OCI-M2 (cell line): Measurements from ENCODE around the gene VGLL2.

Source experiments
- DNase-seq: peaks from one replicate; lab custom pipeline; 2025; ENCODE audit not compliant: unreplicated experiment; lab: John Stamatoyannopoulos, UW

VGLL2 gene

DNA sequence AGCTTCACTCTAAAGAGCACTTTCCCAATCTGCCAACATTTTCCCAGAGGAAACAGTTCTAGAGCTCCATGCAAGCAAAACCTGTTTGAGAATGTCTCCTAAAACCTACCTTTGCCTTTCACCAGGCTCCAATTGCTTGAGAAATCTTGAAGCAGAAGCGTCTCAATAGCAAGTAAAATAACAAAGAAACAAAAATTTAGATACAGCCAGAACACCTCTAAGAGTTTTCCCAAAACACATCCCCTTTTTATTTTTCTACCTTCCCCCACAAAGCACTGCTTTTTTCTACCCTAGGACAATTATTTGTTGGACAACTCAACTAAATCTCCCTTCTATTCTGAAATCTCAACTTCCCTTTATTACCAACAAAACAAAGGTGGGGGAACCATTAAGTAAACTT, 3.6 kb downstream of the VGLL2 start:
- DNase-seq, result no peak

DNA sequence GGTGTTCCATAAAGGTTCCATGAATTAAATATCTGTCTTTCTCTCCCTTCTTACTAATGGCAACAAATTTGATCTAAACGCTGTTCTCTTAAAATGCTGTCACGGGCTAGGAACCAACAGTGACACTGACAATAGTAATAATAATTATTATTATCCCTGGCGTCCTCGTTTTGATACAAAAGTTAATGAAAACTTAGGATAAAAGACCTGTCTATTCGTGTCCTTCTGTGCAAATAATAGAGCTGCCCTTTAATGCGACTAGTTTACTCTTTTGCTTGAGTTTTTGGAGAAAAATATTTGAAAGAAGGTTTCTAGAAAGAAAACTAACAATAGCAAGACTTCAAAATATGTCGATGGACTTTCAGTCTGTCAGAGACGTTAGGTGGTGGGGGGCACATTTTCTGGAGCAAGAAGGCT, 4.3 kb downstream of the VGLL2 start:
- DNase-seq, result no peak

DNA sequence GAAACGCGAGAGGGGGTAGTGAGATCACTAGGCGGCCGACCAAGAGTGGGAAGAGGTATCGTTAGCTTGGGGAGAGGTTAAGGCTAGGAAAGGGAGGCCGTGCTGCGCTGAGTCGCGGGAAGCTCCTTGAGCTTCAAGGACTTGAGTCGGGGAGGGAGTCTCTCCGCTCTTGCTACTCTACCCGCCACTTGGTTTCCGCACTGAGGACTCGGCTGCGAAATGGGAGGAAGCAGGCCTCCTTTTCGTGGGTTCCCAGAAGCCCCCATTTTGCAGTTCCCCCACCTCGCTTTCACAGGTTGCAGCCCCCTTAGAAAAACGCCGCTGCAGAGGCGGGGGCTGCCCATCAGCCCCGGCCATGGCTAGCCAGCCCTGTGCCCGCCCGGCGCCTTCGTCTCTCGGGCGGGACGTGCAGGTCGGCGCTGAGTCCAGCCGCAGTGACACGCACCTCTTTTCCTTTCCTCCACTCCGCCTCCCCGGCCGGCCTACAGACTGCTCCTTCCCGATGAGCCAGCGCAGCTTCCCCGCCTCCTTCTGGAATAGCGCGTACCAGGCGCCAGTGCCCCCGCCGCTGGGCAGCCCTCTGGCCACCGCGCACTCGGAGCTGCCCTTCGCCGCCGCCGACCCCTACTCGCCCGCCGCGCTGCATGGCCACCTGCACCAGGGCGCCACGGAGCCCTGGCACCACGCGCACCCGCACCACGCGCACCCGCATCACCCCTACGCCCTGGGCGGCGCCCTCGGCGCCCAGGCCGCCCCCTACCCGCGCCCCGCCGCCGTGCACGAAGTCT, 4.9 kb downstream of the VGLL2 start:
- DNase-seq, result no peak

DNA sequence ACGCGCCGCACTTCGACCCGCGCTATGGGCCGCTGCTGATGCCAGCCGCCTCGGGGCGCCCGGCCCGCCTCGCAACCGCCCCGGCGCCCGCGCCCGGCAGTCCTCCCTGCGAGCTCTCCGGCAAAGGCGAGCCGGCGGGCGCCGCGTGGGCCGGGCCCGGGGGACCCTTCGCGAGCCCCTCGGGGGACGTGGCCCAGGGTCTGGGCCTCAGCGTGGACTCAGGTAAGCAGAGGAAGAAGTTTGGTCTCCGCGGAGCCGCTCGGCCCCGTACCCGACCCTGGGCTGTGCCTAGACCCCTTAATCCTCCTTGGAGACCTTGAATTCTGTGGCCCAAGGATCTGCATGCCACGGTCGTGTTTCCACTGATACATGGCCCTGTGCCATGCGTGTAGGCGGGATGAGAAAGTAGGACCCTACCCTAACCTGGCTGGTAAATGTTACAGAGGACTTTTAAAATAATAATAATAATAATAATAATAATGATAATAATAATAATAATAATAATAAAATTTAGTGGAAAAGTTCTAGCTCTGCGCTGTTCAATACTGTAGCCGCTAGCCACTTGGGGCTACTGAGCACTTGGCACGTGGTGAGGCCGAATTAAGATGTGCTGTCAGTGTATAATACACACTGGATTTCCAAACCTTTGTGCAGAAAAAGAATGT, 5.6 kb downstream of the VGLL2 start:
- DNase-seq, result no peak

DNA sequence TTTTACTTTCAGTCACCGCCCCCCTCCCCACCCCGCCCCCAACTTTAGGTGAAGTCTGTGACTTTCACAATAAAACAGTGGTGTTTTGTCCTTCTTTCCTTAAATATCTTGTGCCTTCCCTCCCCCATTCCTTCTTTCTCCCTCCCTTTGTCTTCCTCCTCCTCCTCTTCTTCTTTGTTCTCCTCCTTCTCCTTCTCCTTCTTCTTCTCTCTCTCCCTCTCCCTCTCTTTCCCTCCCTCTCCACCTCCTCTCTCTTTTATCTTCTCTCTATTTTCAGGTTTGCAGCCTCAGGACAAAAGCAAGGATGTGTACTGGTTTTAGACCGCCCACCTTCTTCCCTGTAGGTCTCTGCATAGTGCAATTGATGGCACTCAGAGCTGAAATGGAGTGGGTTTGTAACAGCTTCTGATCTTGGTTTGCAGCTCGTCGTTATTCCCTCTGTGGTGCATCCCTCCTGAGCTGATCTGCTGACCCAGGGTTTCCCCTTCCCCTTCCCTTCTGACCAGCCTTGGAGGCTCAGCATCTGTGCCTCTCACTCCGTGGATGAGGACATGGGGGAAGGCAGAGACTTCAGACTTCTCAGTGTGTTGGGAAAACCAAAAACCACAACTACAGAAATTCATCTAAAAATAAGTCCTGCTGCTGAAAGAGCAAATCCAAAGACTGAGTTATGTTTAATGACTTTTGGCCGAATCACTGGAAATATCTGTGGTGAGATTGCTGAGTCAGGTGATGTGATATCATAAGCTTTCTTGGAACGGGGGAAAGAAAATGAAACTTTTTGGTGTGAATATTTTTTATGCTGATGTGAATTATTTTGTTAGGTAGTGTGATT, 6.9 kb downstream of the VGLL2 start:
- no peak for DNase-seq

DNA sequence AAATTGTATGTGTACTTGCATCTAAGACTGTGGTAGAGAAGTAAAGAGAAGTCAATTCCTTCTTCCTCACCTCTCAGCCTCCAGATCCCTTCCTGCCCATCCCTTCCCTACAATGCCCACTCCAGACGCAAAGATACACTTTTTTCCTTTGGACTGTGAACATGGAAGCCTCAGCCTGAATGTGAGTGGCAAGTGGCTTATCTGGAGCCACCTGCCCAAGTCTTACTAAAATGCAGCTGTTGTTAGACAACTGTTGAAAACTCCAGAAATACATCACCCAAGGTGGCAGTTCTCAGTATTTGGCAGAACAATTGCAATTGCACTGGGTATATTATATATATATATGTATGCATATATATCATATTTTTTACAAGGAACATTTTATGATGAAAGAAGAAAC, 7.5 kb downstream of the VGLL2 start:
- DNase-seq, result no peak

DNA sequence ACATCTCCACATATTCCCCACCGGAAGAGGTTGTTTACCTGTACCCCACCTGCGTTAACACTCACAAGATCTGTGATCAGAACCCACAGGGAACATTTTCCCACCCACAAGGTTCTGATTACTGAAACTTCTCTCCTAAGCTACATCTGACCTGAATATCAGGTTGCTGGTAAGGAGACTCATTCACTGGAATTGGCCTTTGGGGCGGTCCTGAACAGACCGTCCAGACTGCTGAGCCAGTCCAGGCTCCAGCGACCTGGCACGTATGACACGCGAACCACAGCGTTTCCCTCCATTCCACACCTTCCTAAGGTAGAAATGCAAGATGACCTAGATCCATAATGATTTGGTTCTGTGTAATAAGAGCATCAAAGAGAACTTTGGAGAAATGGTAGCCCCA, 9.8 kb downstream of the VGLL2 start:
- DNase-seq, result no peak

DNA sequence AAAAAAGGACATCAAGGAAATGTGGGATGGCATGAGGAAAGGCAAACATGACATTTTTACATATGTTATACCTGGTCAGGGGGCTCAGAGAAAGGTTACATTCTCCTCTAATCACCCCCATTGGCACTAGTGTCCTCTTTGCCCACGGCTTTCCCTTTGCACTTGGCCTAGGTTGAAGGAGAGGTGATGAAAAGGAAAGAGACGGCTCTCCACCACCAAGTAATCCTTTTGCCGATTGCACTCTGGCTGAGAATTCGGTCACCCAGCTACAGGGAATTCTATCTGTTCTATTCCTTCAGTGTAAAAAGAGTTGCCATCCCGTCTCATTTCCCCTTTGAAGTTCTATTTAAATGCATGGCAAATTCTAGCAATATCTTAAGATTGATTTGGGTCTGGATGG, 10.4 kb downstream of the VGLL2 start:
- no peak for DNase-seq

DNA sequence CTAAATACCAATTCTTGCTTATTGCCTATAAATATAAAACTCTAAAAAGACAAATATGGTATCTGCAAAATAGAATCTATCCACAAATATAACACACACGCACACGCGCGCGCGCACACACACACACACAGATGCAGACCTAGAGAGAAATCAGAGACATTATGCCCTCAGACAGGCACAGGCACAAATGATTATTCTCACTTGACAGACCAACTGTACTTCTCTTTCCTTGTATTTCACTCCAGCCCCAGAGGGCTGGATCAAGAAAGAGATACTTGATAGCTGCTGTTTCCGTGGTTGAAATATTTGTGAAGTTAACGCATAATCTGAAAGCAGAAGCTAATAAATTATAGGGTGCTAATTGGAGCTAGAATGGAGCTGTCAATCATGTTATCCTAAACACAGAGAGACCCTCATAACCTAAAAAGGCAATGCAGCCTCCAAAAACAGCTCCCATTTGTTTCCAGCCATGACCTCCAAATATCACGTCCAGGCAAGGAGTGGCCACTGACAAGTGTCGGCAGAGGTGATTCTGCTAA, 11.5 kb downstream of the VGLL2 start:
- no peak for DNase-seq

DNA sequence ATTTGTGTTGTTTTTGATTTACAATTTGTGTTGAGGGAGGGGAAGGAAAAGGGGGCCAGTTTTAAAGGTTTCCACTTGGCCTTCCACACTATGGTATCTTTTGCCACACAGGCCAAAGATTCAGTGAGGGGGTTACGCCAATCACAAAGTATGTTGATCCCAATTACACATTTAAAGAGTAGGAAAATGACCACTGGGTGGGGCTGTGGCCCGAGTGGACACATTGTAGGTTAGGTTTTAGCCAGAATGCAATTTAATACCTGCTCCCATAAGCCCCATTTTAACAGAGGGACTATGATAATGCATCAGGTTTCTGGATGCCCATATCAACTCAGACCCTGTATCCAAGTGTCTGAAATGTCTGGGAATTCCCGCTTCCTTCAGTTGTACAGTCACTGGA, 15.6 kb downstream of the VGLL2 start:
- no peak for DNase-seq

DNA sequence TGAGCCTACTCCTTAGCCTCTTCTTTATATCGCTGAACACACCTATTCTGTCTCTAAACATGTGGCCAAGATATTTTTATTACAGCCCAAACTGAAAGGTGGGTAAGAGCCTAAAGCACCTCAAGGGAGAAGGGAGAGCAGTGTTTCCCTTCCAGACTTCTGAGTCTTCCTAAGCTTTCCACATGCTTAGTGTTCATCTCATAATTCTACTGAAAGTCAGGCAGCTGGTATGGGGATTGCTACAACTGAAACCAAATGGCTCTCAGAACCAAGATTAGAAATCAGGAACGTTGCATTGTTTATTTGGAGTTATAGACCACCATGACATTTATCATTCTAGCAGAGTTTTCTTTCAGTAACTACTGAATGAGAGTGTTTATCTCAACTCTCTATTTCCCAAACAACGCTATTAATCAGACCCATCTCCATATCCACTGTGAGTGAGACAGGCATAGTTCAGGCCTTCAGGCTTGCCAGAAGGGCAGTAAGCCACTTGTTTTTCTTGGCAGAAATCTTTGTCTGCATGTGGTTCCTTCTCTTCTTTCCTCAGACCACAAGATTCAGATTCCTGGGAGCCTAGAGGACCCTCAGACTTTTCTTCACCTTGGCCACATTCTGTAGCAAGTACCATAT, 22.8 kb downstream of the VGLL2 start:
- no peak for DNase-seq

DNA sequence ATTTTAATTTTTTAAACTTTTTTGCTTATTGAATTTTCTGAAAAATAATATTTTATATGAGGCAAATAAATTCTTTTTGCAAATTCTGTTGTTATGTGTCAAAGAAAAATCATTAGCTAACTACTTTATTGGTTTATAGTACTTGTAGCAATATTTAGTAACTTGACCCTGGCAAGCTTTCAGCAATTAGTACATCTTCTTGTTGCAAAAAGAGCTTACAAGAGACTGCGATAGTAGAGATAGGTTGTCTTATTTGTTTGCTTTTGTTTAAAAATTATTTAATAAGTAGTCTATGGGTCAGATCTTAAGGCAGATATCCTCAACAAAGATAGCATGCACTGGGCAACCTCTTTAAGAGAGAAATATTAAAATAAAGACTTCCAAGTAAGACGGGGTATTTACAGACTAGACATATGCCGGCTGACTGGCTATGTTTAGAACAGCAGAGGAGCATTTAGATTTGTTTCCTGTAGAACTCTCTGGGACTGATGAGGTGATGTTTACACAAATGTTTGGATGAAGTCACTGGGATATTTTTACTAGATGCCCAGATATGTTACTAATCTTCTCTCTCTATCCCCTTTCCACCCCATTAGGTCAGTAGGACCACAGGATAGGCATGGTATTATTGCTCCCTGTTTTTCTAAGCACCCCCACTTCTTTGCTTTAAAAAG, 25.0 kb downstream of the VGLL2 start:
- no peak for DNase-seq

DNA sequence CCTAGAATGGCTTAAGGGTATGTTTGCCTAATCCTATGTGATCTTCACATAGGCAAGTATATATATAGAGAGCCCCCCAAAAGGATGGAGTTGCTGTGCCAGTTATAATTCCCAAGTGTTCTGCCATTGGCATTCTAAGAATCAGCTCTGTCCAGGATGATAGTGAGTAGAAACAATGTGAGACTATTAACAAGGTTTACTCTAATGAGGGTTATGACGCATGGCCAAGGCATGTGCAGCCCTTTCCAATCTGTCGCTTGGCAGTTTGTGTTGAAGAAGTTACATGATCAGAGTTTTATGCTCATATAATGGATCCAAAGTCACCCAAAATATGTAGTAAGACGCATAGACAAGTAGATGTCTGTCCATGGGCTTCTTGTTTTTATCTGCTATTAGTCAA, 33.6 kb downstream of the VGLL2 start:
- no peak for DNase-seq

DNA sequence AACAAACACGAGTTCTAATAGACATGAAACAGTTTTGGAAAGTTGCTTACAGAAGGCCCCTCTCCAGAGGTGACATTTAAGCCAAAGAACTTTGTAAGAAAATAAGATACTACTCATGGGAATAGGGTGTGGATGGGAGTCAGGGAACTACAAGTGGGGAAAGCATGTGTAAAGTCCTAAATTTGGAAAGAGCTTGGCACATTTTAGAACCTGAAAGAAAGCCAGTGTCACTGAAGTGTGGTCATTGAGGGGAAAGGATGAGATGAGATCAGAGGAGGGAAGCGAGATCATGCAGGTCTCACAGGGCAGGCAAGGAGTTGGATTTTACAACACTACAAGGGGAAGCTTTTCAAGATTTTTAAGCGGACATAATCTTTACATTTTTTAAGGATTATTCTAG, 38.0 kb downstream of the VGLL2 start:
- no peak for DNase-seq

DNA sequence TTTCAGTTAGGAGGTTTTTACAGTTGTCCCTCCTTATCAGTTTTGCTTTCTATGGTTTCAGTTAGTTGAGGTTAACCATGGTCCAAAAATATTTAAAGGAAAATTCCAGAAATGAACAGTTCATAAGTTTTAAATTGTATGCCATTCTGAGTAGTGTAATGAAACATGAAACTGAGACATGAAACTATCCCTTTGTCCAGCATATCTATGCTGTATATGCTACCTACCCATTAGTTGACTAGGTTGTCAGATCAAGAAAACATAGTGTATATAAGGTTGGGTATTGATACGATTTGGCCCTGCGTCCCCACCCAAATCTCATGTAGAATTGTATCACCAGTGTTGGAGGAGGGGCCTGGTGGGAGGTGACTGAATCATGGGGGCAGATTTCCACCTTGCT, 39.1 kb downstream of the VGLL2 start:
- DNase-seq, result no peak

DNA sequence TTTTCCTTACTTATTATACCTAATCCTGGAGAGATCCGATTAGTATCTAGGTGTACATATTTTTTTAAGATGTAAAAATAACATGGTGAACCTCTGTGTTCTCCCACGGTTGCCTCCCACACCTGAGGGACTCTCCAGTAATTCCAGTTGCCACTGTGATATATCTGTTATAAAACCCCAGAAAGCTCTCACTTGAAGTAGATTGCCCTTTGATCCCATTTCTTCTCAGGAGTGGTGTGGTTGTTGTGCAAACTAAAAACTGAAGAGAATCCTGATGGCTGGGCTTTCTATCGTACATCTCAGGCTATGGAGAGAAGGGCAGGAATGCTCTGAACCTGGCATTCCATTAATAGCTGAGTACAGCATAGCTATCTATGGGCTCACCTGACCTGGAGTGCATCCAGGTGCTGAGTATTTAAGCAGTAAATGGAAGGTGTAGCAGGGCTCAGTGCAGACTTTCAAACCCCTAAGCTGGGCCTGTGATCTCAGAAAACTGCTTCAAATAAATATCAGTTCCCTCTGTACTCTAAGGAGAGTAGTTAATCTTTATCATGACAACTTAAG, 41.0 kb downstream of the VGLL2 start:
- no peak for DNase-seq

DNA sequence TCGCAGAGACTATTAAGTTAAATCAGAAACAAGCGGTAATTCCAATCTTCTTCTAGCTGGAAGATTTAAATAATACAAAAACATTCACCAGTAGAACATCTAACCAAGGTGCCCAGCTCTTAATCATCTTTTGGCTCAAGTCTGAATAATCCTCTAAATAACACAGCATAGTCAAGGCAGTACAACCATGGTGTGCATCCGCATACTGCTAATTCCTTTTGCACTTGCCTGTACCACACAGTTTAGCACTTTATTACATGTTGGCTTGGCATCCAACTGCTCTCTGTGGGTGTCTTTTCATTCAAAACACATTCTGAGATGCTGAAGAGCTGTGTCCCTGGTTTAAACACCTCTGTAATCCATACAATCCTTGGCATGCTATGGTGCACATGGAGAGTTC, 42.3 kb downstream of the VGLL2 start:
- DNase-seq, result no peak

DNA sequence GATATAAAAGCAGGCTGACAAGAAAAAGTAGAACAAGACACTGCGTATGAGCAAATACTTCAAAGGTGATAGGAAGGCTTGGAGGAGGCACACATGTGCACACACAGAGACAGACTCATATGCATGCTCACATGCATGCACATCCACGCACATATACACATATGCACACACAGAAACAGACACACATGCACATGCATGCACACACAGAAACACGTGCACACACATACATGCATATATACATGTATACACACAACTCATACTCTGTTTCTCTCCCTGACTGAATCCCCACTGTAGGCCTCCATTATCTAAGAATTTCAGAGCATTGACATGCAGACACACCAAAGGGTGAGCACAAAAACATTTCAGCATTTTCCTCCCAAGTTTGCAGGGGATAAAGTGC, 43.7 kb downstream of the VGLL2 start:
- DNase-seq, result no peak

DNA sequence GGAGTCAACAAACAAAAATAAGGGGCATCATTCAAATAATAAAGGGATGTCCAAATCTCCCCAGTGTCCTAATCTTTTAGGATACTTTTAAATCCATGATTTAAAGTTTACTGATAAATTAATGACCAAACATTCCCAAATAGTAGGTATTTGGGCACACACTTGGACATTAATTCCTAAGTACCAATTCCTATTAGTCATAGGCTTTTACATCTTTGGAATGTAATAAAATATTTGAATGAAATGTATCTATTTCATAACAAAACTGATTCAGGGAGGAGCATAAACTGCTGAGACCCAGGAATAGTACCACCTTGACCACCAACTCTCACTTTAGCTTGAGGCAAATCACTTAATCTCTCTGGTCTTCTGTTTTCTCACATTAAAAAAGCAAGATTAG, 44.3 kb downstream of the VGLL2 start:
- no peak for DNase-seq

DNA sequence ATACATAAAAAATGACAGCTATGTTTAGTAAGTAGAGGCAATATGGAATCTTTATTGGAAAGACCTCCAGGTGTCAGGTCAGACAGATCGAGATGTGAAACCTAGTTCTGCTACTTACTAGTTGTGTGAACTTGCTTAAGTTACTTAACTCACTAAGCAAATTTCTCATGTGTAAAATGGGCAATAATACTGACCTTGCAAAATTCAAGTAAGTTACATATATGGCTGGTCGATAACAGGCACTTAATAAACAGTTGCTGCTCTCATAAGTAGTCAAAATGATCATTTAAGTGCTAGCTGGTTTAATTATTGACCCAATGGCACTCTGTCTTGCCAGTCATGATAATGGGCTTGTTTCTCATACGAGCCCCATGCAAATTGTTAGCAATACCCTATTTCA, 46.0 kb downstream of the VGLL2 start:
- no peak for DNase-seq
